ENCODE results near the gene RNASE12. TPM values are rescaled to one million over a fixed set of nuclear protein-coding genes. Genes with fewer than 3 reads are reported as not detected.

Gene RNASE12
- total and polyA plus RNA-seq, 2 experiments from 2014 or later = not detected

DNA sequence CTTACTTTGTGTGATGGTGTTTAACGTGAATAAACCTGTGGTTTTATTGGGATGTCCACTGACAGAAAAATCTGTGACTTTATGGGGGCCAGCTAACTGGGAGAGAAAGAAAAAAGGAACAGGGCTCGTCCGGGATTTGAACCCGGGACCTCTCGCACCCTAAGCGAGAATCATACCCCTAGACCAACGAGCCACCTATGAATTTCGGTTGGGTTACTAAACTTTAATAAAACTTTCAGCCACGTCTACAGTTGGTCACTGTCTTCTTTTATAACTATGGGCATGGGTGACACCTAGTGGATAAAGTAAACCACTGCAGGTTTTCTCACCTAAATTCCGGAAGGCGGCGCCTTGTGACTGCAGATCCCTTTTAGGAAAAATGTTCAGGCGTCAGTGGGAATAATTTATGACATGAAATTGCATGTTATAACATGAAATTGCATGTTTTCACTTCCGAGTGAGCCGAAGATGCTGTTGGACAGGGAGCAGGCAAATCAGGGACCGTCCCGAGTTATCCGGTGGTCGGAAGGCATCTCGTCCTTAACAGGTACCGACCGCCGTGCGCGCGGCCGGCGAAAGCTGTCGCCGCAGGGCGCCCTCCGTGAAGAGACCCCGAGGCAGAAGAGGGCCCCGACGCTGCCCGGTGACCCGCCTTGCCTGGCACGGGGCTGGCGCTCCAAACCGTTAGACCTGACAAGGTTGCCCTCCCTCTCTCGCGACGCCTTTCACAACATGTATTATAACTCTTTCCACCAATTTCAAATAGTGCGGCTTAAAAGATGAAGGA, 18.2 kb upstream of the RNASE12 start:
- TF ChIP-seq EZH2 (IDR thresholded peaks at IDR 0.05; ENCODE audit: low read depth, unreplicated experiment) (no peak), CREB1 (CRISPR knock-in tag; IDR thresholded peaks at IDR 0.05; ENCODE audit: low read depth) (peak; percentile 61; the same call in 1 of the 2 replicates), ZNF331 (CRISPR knock-in tag; IDR thresholded peaks at IDR 0.05; ENCODE audit: low read depth) (no peak)
- TF ChIP-seq, protein P1, sequence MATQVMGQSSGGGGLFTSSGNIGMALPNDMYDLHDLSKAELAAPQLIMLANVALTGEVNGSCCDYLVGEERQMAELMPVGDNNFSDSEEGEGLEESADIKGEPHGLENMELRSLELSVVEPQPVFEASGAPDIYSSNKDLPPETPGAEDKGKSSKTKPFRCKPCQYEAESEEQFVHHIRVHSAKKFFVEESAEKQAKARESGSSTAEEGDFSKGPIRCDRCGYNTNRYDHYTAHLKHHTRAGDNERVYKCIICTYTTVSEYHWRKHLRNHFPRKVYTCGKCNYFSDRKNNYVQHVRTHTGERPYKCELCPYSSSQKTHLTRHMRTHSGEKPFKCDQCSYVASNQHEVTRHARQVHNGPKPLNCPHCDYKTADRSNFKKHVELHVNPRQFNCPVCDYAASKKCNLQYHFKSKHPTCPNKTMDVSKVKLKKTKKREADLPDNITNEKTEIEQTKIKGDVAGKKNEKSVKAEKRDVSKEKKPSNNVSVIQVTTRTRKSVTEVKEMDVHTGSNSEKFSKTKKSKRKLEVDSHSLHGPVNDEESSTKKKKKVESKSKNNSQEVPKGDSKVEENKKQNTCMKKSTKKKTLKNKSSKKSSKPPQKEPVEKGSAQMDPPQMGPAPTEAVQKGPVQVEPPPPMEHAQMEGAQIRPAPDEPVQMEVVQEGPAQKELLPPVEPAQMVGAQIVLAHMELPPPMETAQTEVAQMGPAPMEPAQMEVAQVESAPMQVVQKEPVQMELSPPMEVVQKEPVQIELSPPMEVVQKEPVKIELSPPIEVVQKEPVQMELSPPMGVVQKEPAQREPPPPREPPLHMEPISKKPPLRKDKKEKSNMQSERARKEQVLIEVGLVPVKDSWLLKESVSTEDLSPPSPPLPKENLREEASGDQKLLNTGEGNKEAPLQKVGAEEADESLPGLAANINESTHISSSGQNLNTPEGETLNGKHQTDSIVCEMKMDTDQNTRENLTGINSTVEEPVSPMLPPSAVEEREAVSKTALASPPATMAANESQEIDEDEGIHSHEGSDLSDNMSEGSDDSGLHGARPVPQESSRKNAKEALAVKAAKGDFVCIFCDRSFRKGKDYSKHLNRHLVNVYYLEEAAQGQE (IDR thresholded peaks at IDR 0.05; ENCODE audit: unreplicated experiment) = no peak
- TF ChIP-seq, protein P2, sequence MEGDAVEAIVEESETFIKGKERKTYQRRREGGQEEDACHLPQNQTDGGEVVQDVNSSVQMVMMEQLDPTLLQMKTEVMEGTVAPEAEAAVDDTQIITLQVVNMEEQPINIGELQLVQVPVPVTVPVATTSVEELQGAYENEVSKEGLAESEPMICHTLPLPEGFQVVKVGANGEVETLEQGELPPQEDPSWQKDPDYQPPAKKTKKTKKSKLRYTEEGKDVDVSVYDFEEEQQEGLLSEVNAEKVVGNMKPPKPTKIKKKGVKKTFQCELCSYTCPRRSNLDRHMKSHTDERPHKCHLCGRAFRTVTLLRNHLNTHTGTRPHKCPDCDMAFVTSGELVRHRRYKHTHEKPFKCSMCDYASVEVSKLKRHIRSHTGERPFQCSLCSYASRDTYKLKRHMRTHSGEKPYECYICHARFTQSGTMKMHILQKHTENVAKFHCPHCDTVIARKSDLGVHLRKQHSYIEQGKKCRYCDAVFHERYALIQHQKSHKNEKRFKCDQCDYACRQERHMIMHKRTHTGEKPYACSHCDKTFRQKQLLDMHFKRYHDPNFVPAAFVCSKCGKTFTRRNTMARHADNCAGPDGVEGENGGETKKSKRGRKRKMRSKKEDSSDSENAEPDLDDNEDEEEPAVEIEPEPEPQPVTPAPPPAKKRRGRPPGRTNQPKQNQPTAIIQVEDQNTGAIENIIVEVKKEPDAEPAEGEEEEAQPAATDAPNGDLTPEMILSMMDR (conservative IDR thresholded peaks at IDR 0.05; ENCODE audit: low read depth in 2 of 2) = peak; percentile 81 to 99
- H3K27me3 ChIP-seq (ENCODE audit: insufficient read depth) = peaks cover 11% of the 10 kb centered on the region; the same call in 1 of the 2 replicates
- H3K36me3 ChIP-seq (ENCODE audit: insufficient read depth) = no peaks in the 10 kb centered on the region
- H3K27ac Mint-ChIP-seq = no peak overlapping the region
- peak; percentile 92 for DNase-seq (ENCODE audit: low spot score)
- peak; percentile 12 for ATAC-seq
- no peaks in the 10 kb centered on the region for H3K9me3 Mint-ChIP-seq
- no peak overlapping the region for H3K27ac ChIP-seq (ENCODE audit: low read depth)
- H3K4me1 ChIP-seq (ENCODE audit: insufficient read depth) = peaks cover 26% of the 10 kb centered on the region
- H3K9me2 ChIP-seq (ENCODE audit: insufficient read depth) = peaks cover 6% of the 10 kb centered on the region; the same call in 1 of the 2 replicates
- H3K4me1 Mint-ChIP-seq = peaks cover 11% of the 10 kb centered on the region
- no peaks in the 10 kb centered on the region; the same call in 1 of the 2 replicates for H3F3A ChIP-seq (replicated peaks; ENCODE audit: low read depth)
- no peaks in the 10 kb centered on the region for H3K36me3 Mint-ChIP-seq (ENCODE audit: low read depth)
- H3K4me3 Mint-ChIP-seq = no peak overlapping the region
- no peaks in the 10 kb centered on the region for H3K27me3 Mint-ChIP-seq (ENCODE audit: insufficient read depth, low read depth, poor library complexity)
- no peaks in the 10 kb centered on the region for H4K20me1 ChIP-seq (replicated peaks; ENCODE audit: insufficient read depth)
- no peaks in the 10 kb centered on the region for H3K79me2 ChIP-seq (replicated peaks; ENCODE audit: insufficient read depth)
- H3K4me3 ChIP-seq = peak overlapping the region; percentile 77
- peak overlapping the region; percentile 14; the same call in 1 of the 2 replicates for H2AFZ ChIP-seq
- peak overlapping the region; percentile 79 for H3K4me2 ChIP-seq

DNA sequence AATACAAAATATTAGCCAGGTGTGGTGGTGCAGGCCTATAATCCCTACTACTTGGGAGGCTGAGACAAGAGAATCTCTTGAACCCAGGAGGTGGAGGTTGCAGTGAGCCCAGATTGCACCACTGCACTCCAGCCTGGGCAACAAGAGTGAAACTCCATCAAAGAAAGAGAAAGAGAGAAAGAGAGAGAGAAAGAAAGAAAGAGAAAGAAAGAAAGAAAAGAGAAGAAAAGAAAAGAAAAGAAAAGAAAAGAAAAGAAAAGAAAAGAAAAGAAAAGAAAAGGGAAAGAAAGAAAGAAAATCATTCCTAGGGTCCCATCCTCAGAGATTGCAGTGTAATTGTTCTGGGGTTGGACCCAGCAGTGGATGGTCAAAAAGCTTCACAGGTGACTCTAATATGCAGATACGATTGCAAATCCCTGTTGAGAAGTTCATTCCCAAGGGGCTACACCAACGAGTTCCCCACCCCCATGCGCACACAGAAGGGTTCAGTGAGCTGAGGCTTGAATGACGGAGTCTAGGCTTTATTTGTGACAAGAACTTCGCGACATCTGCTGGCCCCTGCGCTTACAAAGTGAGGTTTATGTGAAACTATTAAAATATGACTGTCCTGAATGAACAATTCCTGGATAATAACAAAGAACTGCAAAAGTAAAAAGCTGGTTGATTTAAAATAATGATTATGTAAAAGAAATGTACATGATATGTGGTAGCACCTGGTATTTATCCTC, 17.4 kb upstream of the RNASE12 start:
- peaks cover 11% of the 10 kb centered on the region; the same call in 1 of the 2 replicates for H3K27me3 ChIP-seq (ENCODE audit: insufficient read depth)
- Mint-ChIP-seq H3K4me3 (no peak overlapping the region), H3K27me3 (ENCODE audit: insufficient read depth, low read depth, poor library complexity) (no peaks in the 10 kb centered on the region), H3K27ac (no peak overlapping the region), H3K4me1 (peaks cover 11% of the 10 kb centered on the region), H3K36me3 (ENCODE audit: low read depth) (no peaks in the 10 kb centered on the region), H3K9me3 (no peaks in the 10 kb centered on the region)
- H3K9me2 ChIP-seq (ENCODE audit: insufficient read depth) = peaks cover 6% of the 10 kb centered on the region; the same call in 1 of the 2 replicates
- H3K4me2 ChIP-seq = peak overlapping the region; percentile 52
- H3K4me1 ChIP-seq (ENCODE audit: insufficient read depth) = peaks cover 26% of the 10 kb centered on the region
- no peaks in the 10 kb centered on the region for H3K36me3 ChIP-seq (ENCODE audit: insufficient read depth)
- no peak overlapping the region for H3K27ac ChIP-seq (ENCODE audit: low read depth)
- no peak for ATAC-seq
- H2AFZ ChIP-seq = no peak overlapping the region
- H3K4me3 ChIP-seq = peak overlapping the region; percentile 38
- H3F3A ChIP-seq (replicated peaks; ENCODE audit: low read depth) = no peaks in the 10 kb centered on the region; the same call in 1 of the 2 replicates
- peak; percentile 41 for DNase-seq (ENCODE audit: low spot score)
- H4K20me1 ChIP-seq (replicated peaks; ENCODE audit: insufficient read depth) = no peaks in the 10 kb centered on the region
- H3K79me2 ChIP-seq (replicated peaks; ENCODE audit: insufficient read depth) = no peaks in the 10 kb centered on the region
- TF ChIP-seq ZNF331 (CRISPR knock-in tag; IDR thresholded peaks at IDR 0.05; ENCODE audit: low read depth) (no peak), ZNF114 (CRISPR knock-in tag; IDR thresholded peaks at IDR 0.05) (no peak), NANOG (IDR thresholded peaks at IDR 0.05; ENCODE audit: borderline replicate concordance) (no peak), JUNB (IDR thresholded peaks at IDR 0.05; ENCODE audit: unreplicated experiment) (no peak), STAT1 (IDR thresholded peaks at IDR 0.05; ENCODE audit: unreplicated experiment) (no peak)

All from GM23338 (cell line).